ENCODE data around the gene BTG1. TPM values are rescaled to one million over a fixed set of nuclear protein-coding genes. Genes with fewer than 3 reads are reported as not detected.

The BTG1 gene
- total and polyA plus RNA-seq, 2 of the 4 experiments (the other 2 are of a cell fraction), result 3.8 to 33.5 TPM

GRCh38 chr12:92098594-92099380 is 46.9 kb downstream of the BTG1 start:
- no peak overlapping the region for H4K5ac ChIP-seq (ENCODE audit: low read depth, low read length)
- H3K18ac ChIP-seq (ENCODE audit: low read depth, low read length), result no peak overlapping the region
- H2BK15ac ChIP-seq (ENCODE audit: low read depth, low read length), result no peak overlapping the region
- H3K4ac ChIP-seq (ENCODE audit: low read depth, low read length), result no peak overlapping the region
- in situ Hi-C loops (cut with MboI; ENCODE audit: low sequenced_read_pairs), result no loop called here
- POLR2A ChIA-PET (ENCODE audit: unreplicated experiment), result no interaction called here
- H3K27me3 ChIP-seq (ENCODE audit: control insufficient read depth, insufficient read depth, low read length), result no peaks in the 10 kb centered on the region
- no peak overlapping the region for H4K91ac ChIP-seq (ENCODE audit: insufficient read depth, low read depth, low read length)
- H4K8ac ChIP-seq (ENCODE audit: low read depth in 2 of 2, low read length in 2 of 2), result no peak overlapping the region
- no peaks in the 10 kb centered on the region for H3K9me3 ChIP-seq (ENCODE audit: control insufficient read depth, insufficient read depth, low read length)
- intact Hi-C loops (cut with micrococcal nuclease), result no loop called here
- no peak overlapping the region for H3K4me3 ChIP-seq (ENCODE audit: insufficient read depth, low read depth, low read length)
- DNase-seq, result no peak
- H3K9me1 ChIP-seq (ENCODE audit: insufficient read depth, low read length), result peaks cover 10% of the 10 kb centered on the region
- no peak overlapping the region for H2BK20ac ChIP-seq (ENCODE audit: low read depth, low read length)
- H3K79me1 ChIP-seq (ENCODE audit: low read depth in 1 of 2, low read length in 2 of 2), result peaks cover 7 to 21% of the 10 kb centered on the region in 2 experiments
- no peak overlapping the region for H2AFZ ChIP-seq (replicated peaks; ENCODE audit: low read length, poor library complexity)
- H4K20me1 ChIP-seq (ENCODE audit: insufficient read depth, low read length), result no peaks in the 10 kb centered on the region
- no peak overlapping the region for H2AK9ac ChIP-seq (replicated peaks; ENCODE audit: low read depth, low read length, poor library complexity)
- WGBS, 2 experiments (ENCODE audit: extremely low coverage in 2 of 2, insufficient read length in 1 of 2), result 100% methylated on average over 1 of the region's 1 CpG; no CpG with 5 or more reads in 1 of the 2 experiments
- H3K4me1 ChIP-seq (ENCODE audit: control insufficient read depth, insufficient read depth, low read length), result peaks cover 10% of the 10 kb centered on the region
- BruUV-seq (replicated peaks), result no TSS peak
- no peak overlapping the region for H3K9ac ChIP-seq (ENCODE audit: low read depth, low read length)
- no peak overlapping the region for H2BK5ac ChIP-seq (ENCODE audit: low read depth, low read length, poor library complexity, severe bottlenecking)
- H3K36me3 ChIP-seq (ENCODE audit: control insufficient read depth, insufficient read depth, low read length), result no peaks in the 10 kb centered on the region
- ATAC-seq (ENCODE audit: low read depth), result no peak
- H3K4me2 ChIP-seq (ENCODE audit: low read depth, low read length), result no peak overlapping the region
- H2AK5ac ChIP-seq (ENCODE audit: low read depth, low read length), result no peak overlapping the region
- no peak overlapping the region for H3K56ac ChIP-seq (ENCODE audit: extremely low read depth, insufficient read depth, low read length)
- CTCF ChIA-PET, result interaction anchor here (0.6 to 1.1 kb wide), 2 partner anchors 181 to 246 kb away, joined by 3 to 4 read pairs; no protein-coding TSS in a partner anchor
- H3K27ac ChIP-seq (ENCODE audit: insufficient read depth, low read length), result no peak overlapping the region
- TF ChIP-seq FOS (IDR thresholded peaks at IDR 0.05; ENCODE audit: low read depth, low read length), result no peak
- no peak overlapping the region for H3K23ac ChIP-seq (ENCODE audit: low read depth, low read length)
- H3K14ac ChIP-seq (replicated peaks; ENCODE audit: low read depth, low read length), result no peak overlapping the region
- dilution Hi-C loops (cut with HindIII; ENCODE audit: low sequenced_read_pairs, unreplicated experiment), result no loop called here
- H2BK120ac ChIP-seq (ENCODE audit: low read depth, low read length), result no peak overlapping the region
